Pons (tissue), 1 donor: ENCODE results near the gene PRKG1.
A peak's percentile ranks its signal among the peaks of the same experiment; 100 is the strongest.

Source experiments
- DNase-seq: peaks from one replicate; pipeline ENCODE4 v3.0.0-alpha.2; 2016; ENCODE audit warnings: low spot score

PRKG1 gene

DNA sequence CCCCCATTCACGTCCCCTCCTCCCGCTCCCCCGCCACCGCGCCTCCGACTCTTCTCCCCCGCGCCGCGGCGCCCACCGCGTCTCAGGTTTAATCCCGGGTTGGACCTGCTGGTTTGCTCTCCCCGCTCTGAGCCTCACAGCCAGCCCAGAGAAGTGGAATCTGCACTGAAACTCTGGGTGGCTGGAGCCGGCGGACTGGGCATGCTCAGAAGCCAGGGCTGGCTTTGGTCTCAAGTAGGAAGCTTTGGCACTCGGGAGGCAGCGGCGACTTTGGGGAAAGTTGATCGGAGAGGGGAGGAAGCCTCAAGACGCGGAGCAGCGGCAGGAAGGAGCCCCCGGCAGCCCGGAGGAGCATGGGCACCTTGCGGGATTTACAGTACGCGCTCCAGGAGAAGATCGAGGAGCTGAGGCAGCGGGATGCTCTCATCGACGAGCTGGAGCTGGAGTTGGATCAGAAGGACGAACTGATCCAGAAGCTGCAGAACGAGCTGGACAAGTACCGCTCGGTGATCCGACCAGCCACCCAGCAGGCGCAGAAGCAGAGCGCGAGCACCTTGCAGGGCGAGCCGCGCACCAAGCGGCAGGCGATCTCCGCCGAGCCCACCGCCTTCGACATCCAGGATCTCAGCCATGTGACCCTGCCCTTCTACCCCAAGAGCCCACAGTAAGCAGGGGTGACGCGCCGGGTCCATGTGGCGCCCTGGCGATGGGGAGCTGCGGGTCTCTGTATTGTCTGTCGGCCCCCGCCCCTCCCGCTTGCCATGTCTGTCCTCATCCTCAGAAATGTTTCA, at the start of gene PRKG1:
Gene PRKG1 (plus strand): TSS at position 250 of the 791 bp plus-strand sequence.
- DNase-seq = peak; percentile 36

DNA sequence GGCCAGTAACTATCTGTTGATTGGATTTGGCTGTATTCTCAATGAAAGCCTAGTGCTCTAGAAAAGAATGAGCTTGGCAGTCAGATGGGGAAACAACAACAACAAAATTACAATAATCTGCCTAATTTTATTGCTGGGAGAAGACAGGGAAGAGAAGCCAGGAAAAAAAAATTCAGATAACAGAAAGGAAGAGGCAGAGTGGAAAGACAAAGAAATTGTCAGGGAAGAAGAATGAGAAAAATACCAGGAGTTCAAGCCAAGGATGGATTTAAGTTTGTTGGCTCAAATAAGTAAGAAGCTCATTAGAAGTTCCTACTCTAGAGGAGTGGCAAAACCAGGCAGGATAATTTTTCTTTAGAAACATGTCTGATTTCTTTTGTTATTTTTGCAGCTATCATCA, 45.9 kb upstream of the PRKG1 start:
- no peak for DNase-seq

DNA sequence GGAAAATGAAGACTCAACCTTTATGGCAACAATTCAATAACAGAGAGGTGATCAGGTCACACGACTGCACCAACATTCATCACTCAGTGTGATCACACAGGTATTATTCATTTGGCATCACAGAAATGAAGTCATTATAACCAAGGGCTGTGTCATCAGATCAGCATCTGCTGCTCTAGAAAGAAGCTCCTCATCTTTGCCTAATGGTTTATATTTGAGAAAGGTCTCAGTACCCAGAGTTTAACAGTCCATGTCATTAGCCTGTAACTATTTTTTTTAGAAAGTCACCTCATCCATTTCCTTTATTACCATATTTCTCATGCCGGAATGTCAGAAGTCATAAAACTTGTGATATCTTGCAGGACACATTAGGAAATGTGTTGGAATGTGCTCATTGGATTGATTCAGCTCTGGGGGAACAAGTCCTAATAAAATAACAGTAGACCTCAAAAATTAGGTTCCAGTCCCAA, 45.1 kb upstream of the PRKG1 start:
- DNase-seq = no peak

DNA sequence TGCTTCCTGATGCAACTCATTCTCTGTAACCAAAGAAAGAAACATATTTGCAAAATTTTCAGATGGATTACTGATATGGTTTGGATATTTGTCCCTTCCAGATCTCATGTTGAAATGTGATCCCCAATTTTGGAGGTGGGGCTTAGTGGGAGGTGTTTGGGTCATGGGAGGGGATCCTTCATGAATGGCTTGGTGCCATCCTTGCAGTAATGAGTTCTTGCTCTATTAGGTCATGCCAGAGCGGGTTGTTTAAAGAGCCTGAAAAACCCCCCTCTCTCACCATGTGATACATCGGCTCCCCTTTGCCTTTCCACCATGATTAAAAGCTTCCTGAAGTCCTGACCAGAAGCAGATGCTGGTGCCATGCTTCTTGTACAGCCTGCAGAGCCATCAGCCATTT, 43.8 kb upstream of the PRKG1 start:
- DNase-seq = no peak

DNA sequence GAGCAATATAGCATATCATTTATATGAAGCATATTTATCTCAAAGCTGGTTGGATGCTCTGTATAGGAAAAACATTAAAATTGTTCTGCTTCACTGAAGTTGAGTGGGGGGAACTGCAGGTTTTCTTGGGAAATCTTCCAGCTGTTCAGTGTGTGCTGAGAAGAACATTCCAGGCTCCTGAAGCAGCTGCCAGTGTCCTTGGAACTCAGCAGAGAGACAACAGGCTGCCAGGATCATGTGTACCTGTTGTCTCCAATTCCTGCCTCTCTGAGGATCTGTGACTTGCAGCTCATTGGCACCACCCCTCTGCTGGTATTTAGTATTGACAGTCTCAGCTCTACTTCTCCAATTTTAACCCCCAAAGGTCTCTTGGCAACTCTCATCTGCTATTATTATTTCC, 42.3 kb upstream of the PRKG1 start:
- DNase-seq = no peak

DNA sequence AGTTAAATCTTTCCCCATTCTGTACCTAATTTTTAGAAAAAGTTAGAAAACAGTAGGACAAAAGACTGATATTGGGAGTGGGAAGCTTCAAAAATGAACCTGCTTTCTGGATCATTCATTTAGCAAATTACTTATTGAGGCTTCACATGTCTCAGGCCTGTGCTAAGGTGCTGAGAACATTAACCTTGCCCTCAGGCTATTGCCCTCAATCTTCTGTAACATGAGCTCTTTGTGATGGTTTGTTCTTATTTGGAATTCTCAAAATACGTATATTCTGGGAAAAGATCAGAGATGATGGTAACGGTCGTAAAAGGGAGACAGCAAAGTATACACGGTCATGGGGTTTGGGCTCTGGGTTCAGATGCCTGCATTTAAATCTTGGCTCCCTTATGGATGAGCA, 39.5 kb upstream of the PRKG1 start:
- DNase-seq = no peak

DNA sequence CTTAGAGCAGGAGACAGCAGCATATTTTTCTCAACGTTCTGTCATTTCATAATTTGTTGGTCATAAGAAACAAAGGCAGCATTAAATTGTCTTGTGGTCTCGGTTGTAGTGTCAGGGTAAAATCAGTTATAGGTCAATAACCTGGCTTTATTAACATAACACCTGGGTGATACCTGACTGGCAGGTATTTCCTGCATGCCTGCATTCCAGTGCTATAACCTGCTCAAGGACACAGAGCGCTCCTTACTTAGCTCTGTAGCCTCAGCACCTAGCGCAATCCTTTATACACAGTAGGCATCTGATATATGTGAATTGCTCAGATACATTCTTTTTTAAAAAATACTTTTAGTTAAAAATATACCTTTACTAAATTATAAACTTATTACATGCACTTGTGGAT, 38.9 kb upstream of the PRKG1 start:
- DNase-seq = no peak

DNA sequence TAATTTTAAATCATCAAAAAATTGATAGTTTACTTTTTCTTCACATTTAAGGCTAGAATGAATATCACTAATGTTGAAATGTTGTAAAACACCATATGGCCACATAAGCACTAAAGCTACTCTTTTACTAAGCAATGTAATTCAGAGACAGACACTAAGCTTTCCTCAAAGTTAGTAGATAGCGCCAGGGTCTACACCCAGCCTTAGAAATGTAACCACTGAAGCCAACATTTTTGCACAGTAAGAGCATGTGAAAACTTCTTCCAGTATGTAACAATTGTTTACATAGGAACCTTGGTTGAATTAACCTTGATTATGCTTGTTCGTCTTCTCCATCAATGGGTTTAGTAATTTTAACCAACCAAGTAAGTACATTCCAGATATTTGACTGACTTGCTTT, 28.4 kb upstream of the PRKG1 start:
- DNase-seq = no peak

DNA sequence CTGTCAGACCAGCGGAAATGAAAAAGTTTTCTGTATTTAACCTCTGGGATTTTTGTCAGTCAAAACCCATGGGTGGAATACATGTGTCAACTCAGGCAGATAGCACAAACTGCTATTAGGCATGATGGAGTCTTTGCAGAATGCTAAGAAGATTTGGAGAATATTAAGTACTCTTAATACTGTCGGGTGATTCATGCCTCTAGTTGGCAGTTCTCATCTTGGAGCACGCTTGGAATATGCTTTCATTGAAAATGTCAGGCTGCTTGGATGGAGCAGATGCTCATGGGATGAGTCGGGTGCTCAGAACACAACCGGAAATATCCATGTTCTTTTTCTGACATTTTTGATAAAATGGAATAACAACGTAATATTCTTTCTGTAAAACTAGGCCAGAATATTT, 27.6 kb upstream of the PRKG1 start:
- DNase-seq = no peak

DNA sequence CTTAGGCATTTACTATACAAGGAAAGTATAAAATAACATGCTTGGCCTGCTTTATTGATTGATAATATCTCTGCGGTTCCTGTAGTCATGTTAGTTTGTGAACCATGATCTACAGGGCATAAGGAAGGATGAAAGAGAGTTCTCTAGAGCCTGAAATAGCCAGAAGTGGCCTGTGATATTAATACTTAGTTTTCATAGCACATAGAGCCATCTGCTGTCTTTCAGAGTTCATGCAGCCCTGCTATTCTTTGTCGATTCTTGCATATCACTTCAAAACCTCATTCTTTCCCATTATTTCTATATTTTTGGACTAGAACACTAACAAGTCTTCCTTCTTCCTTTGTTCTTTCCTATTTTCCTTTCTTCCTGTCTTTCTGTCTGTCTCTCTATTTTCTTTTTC, 26.4 kb upstream of the PRKG1 start:
- DNase-seq = no peak

DNA sequence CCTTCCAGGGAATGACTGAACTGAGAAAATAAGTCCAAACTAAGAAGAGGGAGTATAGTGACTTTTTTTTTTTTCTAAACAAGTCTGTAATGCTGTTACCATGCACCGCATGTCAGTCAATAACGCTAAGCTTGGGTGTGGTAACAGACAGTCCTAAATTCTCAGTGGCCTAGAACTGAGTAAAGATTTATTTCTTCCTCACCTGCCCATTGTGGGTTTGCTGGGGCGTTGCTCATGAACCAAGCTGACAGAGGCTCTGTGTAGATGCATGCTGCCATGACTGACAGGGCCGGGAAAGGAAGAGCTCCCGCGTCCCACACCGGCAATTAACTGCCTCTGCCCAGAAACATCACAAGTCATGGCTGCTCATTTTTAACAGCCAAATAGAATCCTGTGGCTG, 25.5 kb upstream of the PRKG1 start:
- no peak for DNase-seq

DNA sequence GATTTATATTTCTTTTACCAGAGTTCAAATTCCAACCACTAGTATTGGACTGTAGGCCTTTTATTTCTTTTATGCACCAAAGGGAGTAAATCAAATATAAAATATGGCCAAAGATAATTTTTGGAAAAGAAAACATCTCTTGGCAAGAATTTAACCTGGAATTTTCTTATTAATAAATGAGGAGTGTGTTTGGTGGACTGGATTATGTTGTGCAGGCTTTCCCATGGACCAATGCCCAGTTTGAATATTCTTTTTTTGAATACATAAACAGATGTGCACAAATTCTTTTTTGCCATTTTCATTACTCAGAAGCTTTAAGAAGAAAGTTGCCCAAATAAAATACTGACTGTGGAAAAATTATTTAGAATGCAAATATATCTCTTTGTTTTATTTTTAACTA, 22.1 kb upstream of the PRKG1 start:
- DNase-seq = no peak

DNA sequence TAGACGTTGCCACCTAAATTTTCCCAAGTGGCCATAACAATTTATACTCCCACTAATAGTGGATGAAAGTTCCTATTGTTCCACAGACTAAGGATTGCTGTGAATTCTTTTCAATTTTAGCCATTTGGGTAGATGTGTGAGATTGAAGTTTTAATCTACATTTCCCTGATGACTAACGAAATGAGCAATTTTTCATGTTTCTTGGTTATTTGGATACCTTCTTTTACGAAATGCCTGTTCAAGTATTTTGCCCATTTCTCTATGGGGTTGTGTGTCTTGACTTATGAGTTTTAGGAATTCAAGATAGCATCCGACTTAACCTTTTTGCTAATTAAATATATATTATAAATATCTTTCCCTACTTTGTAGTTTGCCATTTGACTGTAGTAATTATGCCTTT, 16.4 kb upstream of the PRKG1 start:
- no peak for DNase-seq

DNA sequence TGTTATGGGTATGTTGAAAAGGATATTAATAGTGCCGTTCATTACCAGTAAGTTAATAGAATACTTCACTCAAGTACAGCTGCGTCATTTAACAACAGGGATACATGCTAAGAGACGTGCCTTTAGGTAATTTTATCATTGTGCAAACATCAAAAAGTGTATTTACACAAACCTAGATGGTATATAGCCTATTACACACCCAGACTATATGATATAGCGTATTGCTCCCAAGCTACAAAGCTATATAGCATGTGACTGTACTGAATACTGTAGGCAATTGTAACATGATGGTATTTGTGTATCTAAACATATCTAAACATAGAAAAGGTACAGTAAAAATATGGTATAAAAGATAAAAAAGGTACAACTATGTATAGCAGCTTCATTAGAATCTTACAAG, 11.1 kb upstream of the PRKG1 start:
- DNase-seq = no peak

DNA sequence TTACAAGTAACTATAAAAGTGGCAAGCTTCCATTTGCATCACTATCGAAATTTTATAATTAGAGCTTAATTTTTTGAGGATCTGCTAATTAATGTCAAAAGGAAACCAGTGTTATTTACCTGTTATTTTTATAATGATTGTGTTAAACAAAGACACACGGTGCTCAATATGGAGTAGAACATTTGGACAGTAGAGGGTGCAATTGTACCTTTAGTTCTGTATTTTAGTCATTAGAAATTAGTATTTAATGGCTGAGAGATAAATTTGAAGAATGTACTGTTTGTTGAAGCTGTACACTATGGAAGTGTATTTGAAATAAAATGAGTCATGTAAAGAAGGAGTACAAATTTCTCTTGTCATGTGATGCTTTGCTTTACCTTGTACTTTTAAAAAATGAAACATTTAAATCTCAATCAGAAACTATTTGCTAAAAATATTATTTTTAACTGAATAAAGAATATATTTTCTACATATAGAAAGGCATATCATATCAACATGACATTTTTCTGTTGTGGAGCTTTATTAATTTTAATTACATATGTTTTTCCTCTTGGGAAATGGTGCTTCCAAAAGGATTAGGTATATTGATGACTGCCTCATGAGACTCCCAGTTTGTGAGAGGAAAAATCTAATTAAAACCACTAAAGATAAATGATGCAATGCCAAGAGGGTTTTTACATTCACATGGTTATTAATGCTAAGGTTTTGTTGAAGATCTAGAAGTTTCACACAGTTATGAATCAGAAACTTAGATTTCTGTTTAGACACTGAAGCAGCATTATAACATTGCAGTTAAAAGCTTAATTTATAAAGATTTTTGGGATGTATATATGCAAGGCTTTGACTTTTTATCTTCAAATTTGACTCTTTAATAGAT, 10.4 kb upstream of the PRKG1 start:
- DNase-seq = peak; percentile 51

DNA sequence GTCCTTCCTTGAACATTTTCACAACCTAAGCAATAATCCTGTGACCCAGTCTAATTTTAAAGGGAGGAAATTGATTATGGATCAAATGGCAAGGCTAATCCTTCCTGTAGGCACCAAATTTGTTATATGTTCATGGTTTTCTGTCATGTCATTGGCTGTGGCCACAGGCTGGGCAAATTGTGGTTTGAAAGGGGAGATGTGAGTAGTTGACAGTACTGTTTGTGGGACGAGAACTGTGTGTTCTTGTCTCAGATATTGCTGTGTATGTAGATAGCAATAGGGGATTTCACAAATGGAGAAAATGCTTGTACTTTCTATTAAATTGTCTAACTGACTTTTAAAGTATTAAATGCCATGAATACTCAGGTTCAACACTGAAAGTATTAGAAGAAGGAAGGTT, 8.1 kb upstream of the PRKG1 start:
- no peak for DNase-seq

DNA sequence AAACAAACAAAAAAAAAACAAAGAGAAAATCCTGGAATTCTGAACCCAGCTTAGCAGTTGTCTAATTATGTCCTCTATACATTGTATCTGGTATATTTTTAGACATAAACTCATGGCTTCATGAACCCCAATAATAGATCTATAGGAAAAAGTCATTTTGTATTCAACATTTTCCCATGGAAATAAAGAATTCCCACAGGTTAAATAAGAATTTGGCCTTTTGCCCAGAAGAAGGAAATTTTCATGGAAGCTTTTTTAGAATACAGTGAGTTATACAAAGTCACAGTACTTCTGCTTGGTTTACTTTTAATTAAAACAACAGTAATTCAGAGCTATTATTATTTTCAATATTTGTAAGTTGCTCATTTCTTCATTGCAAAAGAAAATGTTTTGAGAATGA, 2.1 kb upstream of the PRKG1 start:
- no peak for DNase-seq

DNA sequence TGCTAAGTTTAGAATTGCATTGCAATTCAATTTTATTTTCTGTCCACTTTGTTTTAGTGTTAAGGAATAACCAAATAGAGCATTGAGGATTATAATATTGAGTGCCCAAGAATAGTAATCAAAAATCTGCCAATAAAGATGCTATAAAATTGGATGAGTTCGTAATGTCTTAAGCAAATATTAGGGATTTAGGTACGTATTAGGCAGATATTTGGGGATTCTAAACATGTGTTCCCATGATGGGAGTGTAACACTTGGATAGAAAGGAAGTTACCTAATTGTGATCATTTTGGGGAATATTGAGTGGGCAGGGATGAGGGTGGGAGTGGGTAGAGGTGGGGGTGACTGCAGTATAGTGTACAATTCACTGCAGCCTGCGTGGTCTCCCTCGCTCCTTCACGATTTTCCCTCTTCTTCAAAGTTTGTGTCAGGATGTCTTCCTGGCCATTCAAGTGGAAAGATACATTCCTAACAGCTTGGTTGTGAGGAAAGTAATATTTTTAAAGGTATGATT, 1.3 kb upstream of the PRKG1 start:
- no peak for DNase-seq

DNA sequence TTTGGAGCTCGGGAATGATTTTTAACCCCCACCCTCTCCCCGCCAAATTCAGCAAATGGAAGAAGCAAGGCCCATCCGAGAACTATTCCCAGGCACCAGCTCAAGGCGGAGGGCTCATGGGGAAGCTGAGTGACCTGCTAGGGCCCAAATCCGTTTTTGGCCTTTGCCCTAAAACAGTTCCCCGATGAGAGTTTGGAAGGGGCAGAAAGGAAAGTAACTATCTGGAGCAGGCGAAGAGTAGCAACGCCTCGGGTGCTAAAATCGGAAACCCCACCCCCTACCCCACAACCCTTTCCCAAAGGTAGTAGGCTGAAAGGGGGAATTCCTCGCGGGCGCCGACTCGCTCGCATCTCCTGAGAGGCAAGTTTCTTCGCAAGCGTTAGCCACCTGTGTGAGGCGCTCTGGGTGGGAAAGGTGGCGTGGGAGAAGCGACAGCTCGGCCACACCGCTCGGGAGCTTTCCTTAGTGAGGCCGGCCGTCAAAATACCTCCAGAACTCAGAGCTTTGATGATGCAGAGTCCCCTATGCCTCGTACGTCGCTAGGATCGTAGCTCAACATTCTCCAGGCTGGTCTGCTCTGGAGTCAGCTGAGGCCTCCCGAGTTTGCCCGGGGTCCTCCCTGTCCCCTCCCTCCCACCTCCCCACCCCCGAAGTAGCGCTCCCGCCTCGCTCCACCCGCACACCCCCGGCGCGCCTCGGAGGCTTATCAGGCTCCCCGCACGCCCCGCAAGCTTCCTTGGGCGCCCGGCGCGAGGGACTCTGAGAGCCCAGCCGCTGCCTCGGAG, 642 bp upstream of the PRKG1 start:
- no peak for DNase-seq

DNA sequence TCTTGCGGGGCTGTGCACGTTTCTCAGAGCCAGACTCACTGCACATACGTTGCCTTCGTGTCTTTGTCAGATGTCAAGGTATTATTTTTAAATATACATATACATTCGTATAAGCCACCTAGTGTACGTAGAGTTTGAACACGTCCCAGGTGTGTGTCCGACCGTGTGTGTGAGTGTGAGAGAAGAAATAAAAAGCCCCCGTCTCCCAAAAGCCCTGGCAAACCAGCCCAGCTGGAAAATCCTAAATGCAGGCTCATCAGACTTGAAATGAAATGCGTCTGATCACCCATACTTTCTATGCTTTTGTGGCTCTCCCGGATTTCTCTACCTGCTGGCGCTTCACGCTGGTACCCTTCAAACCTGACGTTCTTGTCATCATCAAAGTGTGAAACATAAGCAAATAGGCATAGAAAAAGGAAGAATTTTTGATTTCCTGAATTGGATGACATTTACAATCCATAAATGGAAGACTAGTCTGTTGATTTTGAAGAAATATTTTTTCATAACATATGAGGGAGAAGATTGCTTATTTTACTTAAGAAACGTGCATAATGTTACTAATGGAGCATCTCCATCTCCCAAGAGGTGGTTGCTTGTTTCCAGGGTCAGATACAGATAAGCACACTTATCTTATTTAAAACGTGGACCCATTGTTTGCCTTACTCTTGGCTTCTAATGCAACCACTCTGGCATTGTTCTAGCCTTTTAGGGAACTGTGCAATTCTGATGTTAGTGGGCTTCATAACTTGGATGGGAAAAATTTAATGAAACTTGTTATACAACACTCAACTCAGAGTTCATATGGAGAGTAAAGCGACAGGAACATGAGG, 971 bp downstream of the PRKG1 start:
- DNase-seq = no peak

DNA sequence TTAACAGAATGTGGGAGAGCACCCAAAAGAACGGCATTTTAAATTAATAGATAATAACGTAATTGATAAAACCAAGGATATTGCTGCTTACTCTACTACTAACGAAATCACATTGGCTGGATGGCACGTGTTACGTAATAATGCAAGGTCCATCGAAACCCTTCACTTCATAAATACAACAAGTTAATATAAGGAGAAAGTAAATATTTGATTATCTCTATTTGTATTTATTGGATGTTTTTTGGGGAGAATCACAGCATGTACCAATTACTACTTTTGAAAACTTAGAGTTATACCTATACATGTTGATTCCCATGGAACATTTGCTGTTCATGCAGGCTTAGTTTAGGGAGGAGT, 1.6 kb downstream of the PRKG1 start:
- no peak for DNase-seq
